Activated T-helper 2 cell treated with anti-CD3 and anti-CD28 coated beads, Interferon-gamma antibody, Interleukin-2, Interleukin-4, amounts not matched to agents 10 μg/mL and 5 μg/mL and 100 μg/mL, durations not matched to agents 14 hours and 24 hours and 36 hours (primary cell): ENCODE results near the gene RUFY3. TPM values are rescaled to one million over a fixed set of nuclear protein-coding genes. Genes with fewer than 3 reads are reported as not detected.
"Not testable (repeated sequence)": the region's sequence is repeated elsewhere in the genome, so short reads cannot be mapped to it uniquely, and the experiment has no call there.

Experiments used
- DNase-seq: peaks from one replicate; pipeline ENCODE4 v3.0.0; 2021; ENCODE audit warnings: low spot score
- H3K27ac Mint-ChIP-seq: one replicate; pipeline ENCODE4 v1.8.0; 2021; ENCODE audit warnings: mixed read lengths
- H3K27me3 Mint-ChIP-seq: one replicate; pipeline ENCODE4 v1.8.0; 2021; ENCODE audit warnings: low read depth, mixed read lengths
- H3K36me3 Mint-ChIP-seq: one replicate; pipeline ENCODE4 v1.8.0; 2021; ENCODE audit warnings: low read depth, mixed read lengths
- H3K4me1 Mint-ChIP-seq: one replicate; pipeline ENCODE4 v1.8.0; 2021; ENCODE audit warnings: low read depth, mixed read lengths
- H3K4me3 Mint-ChIP-seq: one replicate; pipeline ENCODE4 v1.8.0; 2021; ENCODE audit warnings: low read depth, mild to moderate bottlenecking, moderate library complexity, mixed read lengths
- H3K9me3 Mint-ChIP-seq: one replicate; pipeline ENCODE4 v1.8.0; 2021; ENCODE audit warnings: mixed read lengths
- intact Hi-C: fragments of 100-400 bp; cut with micrococcal nuclease; formaldehyde crosslinking; loops from one replicate; pipeline ENCODE4 v1.15.1; 2023
- total RNA-seq: library from RNA; stranded (reverse); gene quantifications from 2 replicates; pipeline ENCODE4 v1.2.3, GENCODE V29; 2022

Gene RUFY3
- total RNA-seq, 1 donor from 2014 or later: 20.5 TPM

GRCh38 chr4:70711599-70711998 lies 10.2 kb upstream of the RUFY3 start:
- Mint-ChIP-seq H3K4me3 (no peak overlapping the region), H3K27me3 (no peaks in the 10 kb centered on the region), H3K4me1 (peaks cover 40% of the 10 kb centered on the region), H3K36me3 (no peaks in the 10 kb centered on the region), H3K9me3 (no peaks in the 10 kb centered on the region), H3K27ac (no peak overlapping the region)
- intact Hi-C loops: no loop called here
- DNase-seq: no peak

GRCh38 chr4:70712150-70712549 lies 9.6 kb upstream of the RUFY3 start:
- Mint-ChIP-seq H3K27ac (no peak overlapping the region), H3K36me3 (no peaks in the 10 kb centered on the region), H3K4me3 (no peak overlapping the region), H3K27me3 (no peaks in the 10 kb centered on the region), H3K9me3 (no peaks in the 10 kb centered on the region), H3K4me1 (peaks cover 36% of the 10 kb centered on the region)
- DNase-seq: no peak
- intact Hi-C loops: no loop called here

GRCh38 chr4:70712604-70713452 lies 8.9 kb upstream of the RUFY3 start:
- intact Hi-C loops: no loop called here
- Mint-ChIP-seq H3K4me3 (no peak overlapping the region), H3K27ac (no peak overlapping the region), H3K36me3 (no peaks in the 10 kb centered on the region), H3K27me3 (no peaks in the 10 kb centered on the region), H3K9me3 (no peaks in the 10 kb centered on the region), H3K4me1 (peaks cover 40% of the 10 kb centered on the region)
- DNase-seq: no peak

GRCh38 chr4:70713453-70714078 lies 8.2 kb upstream of the RUFY3 start:
- no peak overlapping the region for H3K4me3 Mint-ChIP-seq
- H3K27me3 Mint-ChIP-seq: no peaks in the 10 kb centered on the region
- H3K9me3 Mint-ChIP-seq: no peaks in the 10 kb centered on the region
- no peaks in the 10 kb centered on the region for H3K36me3 Mint-ChIP-seq
- H3K27ac Mint-ChIP-seq: no peak overlapping the region
- DNase-seq: no peak
- peaks cover 40% of the 10 kb centered on the region for H3K4me1 Mint-ChIP-seq
- intact Hi-C loops: no loop called here

GRCh38 chr4:70714079-70714887 lies 7.5 kb upstream of the RUFY3 start:
- Mint-ChIP-seq H3K27ac (no peak overlapping the region), H3K9me3 (no peaks in the 10 kb centered on the region), H3K36me3 (no peaks in the 10 kb centered on the region), H3K4me1 (peaks cover 38% of the 10 kb centered on the region), H3K27me3 (no peaks in the 10 kb centered on the region), H3K4me3 (no peak overlapping the region)
- intact Hi-C loops: no loop called here
- no peak for DNase-seq

GRCh38 chr4:70715097-70715496 lies 6.7 kb upstream of the RUFY3 start:
- Mint-ChIP-seq H3K4me3 (no peak overlapping the region), H3K9me3 (no peaks in the 10 kb centered on the region), H3K27ac (no peak overlapping the region), H3K4me1 (peaks cover 31% of the 10 kb centered on the region), H3K36me3 (no peaks in the 10 kb centered on the region), H3K27me3 (no peaks in the 10 kb centered on the region)
- intact Hi-C loops: no loop called here
- no peak for DNase-seq

- Mint-ChIP-seq H3K4me3 (no peak overlapping the region), H3K27ac (no peak overlapping the region), H3K9me3 (no peaks in the 10 kb centered on the region), H3K27me3 (no peaks in the 10 kb centered on the region), H3K4me1 (peaks cover 34% of the 10 kb centered on the region), H3K36me3 (no peaks in the 10 kb centered on the region)
- intact Hi-C loops: no loop called here
- DNase-seq: no peak
Measured at GRCh38 chr4:70718811-70719604, 2.8 kb upstream of the RUFY3 start.

GRCh38 chr4:70722199-70722791 lies 531 bp downstream of the RUFY3 start:
- no peak for DNase-seq
- Mint-ChIP-seq H3K4me3 (no peak overlapping the region), H3K36me3 (no peaks in the 10 kb centered on the region), H3K4me1 (peaks cover 20% of the 10 kb centered on the region), H3K9me3 (no peaks in the 10 kb centered on the region), H3K27me3 (no peaks in the 10 kb centered on the region), H3K27ac (no peak overlapping the region)
- intact Hi-C loops: no loop called here

GRCh38 chr4:70724463-70724862 lies 2.7 kb downstream of the RUFY3 start:
- peaks cover 18% of the 10 kb centered on the region for H3K4me1 Mint-ChIP-seq
- no peaks in the 10 kb centered on the region for H3K9me3 Mint-ChIP-seq
- H3K27me3 Mint-ChIP-seq: no peaks in the 10 kb centered on the region
- H3K27ac Mint-ChIP-seq: no peak overlapping the region
- no peak for DNase-seq
- H3K4me3 Mint-ChIP-seq: no peak overlapping the region
- H3K36me3 Mint-ChIP-seq: no peaks in the 10 kb centered on the region
- intact Hi-C loops: no loop called here

- H3K4me3 Mint-ChIP-seq: no peak overlapping the region
- no peaks in the 10 kb centered on the region for H3K9me3 Mint-ChIP-seq
- no peaks in the 10 kb centered on the region for H3K27me3 Mint-ChIP-seq
- H3K27ac Mint-ChIP-seq: no peak overlapping the region
- DNase-seq: no peak
- intact Hi-C loops: no loop called here
- H3K4me1 Mint-ChIP-seq: peaks cover 18% of the 10 kb centered on the region
- H3K36me3 Mint-ChIP-seq: no peaks in the 10 kb centered on the region
Measured at GRCh38 chr4:70725633-70726032, 3.9 kb downstream of the RUFY3 start.

- DNase-seq, H3K27me3 Mint-ChIP-seq, H3K36me3 Mint-ChIP-seq, intact Hi-C loops, H3K4me3 Mint-ChIP-seq, H3K9me3 Mint-ChIP-seq, H3K27ac Mint-ChIP-seq: not testable (repeated sequence)
- peaks cover 18% of the 10 kb centered on the region for H3K4me1 Mint-ChIP-seq
Measured at GRCh38 chr4:70726515-70726914, 4.8 kb downstream of the RUFY3 start.

- no peak for DNase-seq
- Mint-ChIP-seq H3K4me3 (no peak overlapping the region), H3K36me3 (no peaks in the 10 kb centered on the region)
Measured at GRCh38 chr4:70728091-70728490, 6.3 kb downstream of the RUFY3 start.

More at GRCh38 chr4:70728091-70728490, 6.3 kb downstream of the RUFY3 start:
- H3K27ac Mint-ChIP-seq: no peak overlapping the region
- H3K4me1 Mint-ChIP-seq: peaks cover 8% of the 10 kb centered on the region
- H3K9me3 Mint-ChIP-seq: no peaks in the 10 kb centered on the region
- H3K27me3 Mint-ChIP-seq: no peaks in the 10 kb centered on the region
- intact Hi-C loops: no loop called here
